Endothelial cell of umbilical vein (primary cell): ENCODE data around the gene CBLIF. TPM values are rescaled to one million over a fixed set of nuclear protein-coding genes. Genes with fewer than 3 reads are reported as not detected.
"Not testable (repeated sequence)": the region's sequence is repeated elsewhere in the genome, so short reads cannot be mapped to it uniquely, and the experiment has no call there.

Experiments
- BruUV-seq: library from RNA; stranded (reverse); fragments of 400-500 nt; replicated peaks from 2 replicates; lab custom pipeline; 2021; lab: Mats Ljungman, UMichigan
- CTCF ChIA-PET: fragments of 300-600, 350-600 bp; sonication (Branson Sonifier 250); formaldehyde crosslinking; loops from one replicate; lab custom pipeline; 2021; ENCODE audit warnings: antibody characterized with exemption, inconsistent platforms; lab: Charles Lee
- POLR2A ChIA-PET: fragments of 300-600, 350-600 bp; sonication (Branson Sonifier 250); formaldehyde crosslinking; loops from one replicate; lab custom pipeline; 2021; ENCODE audit warnings: antibody characterized with exemption, inconsistent platforms; lab: Charles Lee
- DNase-seq: peaks from one replicate; pipeline ENCODE4 v3.0.0-alpha.2; 2011; ENCODE audit warnings: low read depth, low spot score
- FAIRE-seq: peaks from 2 replicates; lab custom pipeline; 2011; peaks lifted over from hg19 to GRCh38; lab: Jason Lieb, UNC
- H2AFZ ChIP-seq: 2 replicates; pipeline ENCODE4 v1.6.0; 2012; ENCODE audit warnings: low read depth, low read length, control low read depth, inconsistent platforms
- H3K27ac ChIP-seq: 2 replicates; pipeline ENCODE4 v1.5.1; 2011; ENCODE audit warnings: low read depth, mild to moderate bottlenecking, control low read depth, low read length, moderate library complexity; ENCODE audit not compliant: insufficient read depth
- H3K27me3 ChIP-seq, 2 experiments: 2 replicates each; pipeline versions ENCODE4 v1.6.0 to v1.6.1; 2011; ENCODE audit warnings: low read length in 2 of 2, mixed read lengths in 1 of 2; ENCODE audit not compliant: control insufficient read depth in 2 of 2, insufficient read depth in 2 of 2
- H3K36me3 ChIP-seq, 2 experiments: 2 replicates in 1 of 2; 3 replicates in 1 of 2; pipeline ENCODE4 v1.5.1; 2011; ENCODE audit warnings: low read length in 2 of 2, mild to moderate bottlenecking in 1 of 2, moderate library complexity in 1 of 2; ENCODE audit not compliant: control insufficient read depth in 2 of 2, insufficient read depth in 2 of 2; ENCODE audit errors: extremely low read depth in 1 of 2
- H3K4me1 ChIP-seq: 3 replicates; pipeline ENCODE4 v1.5.1; 2011; ENCODE audit warnings: mild to moderate bottlenecking, low read length; ENCODE audit not compliant: control insufficient read depth, insufficient read depth; ENCODE audit errors: extremely low read depth
- H3K4me2 ChIP-seq: 2 replicates; pipeline ENCODE4 v1.6.1; 2011; ENCODE audit warnings: low read length, control low read depth, mixed read lengths; ENCODE audit not compliant: insufficient read depth
- H3K4me3 ChIP-seq, 3 experiments: fragments of 200-600 bp in 1 of 3; sonication (generic), shearing (Covaris generic) in 1 of 3; replicated peaks in 1 of 3; 2 replicates each; pipeline ENCODE4 v1.5.1; 2011 to 2016; ENCODE audit warnings: control low read depth in 3 of 3, low read length in 3 of 3, mild to moderate bottlenecking in 2 of 3, inconsistent platforms in 1 of 3, low read depth in 1 of 3, moderate library complexity in 1 of 3; ENCODE audit not compliant: insufficient read depth in 1 of 3
- H3K79me2 ChIP-seq: 2 replicates; pipeline ENCODE4 v1.6.0; 2012; ENCODE audit warnings: low read length, inconsistent platforms; ENCODE audit not compliant: control insufficient read depth, insufficient read depth
- H3K9ac ChIP-seq: replicated peaks from 2 replicates; pipeline ENCODE3; 2011; ENCODE audit warnings: low read length, control low read depth; ENCODE audit not compliant: insufficient read depth; ENCODE audit errors: extremely low read depth
- H3K9me1 ChIP-seq: replicated peaks from 3 replicates; pipeline ENCODE4 v1.6.0; 2011; ENCODE audit warnings: mild to moderate bottlenecking, low read length; ENCODE audit not compliant: control insufficient read depth, insufficient read depth; ENCODE audit errors: extremely low read depth
- H3K9me3 ChIP-seq: replicated peaks from 2 replicates; pipeline ENCODE4 v1.5.1; 2012; ENCODE audit warnings: low read length, inconsistent platforms; ENCODE audit not compliant: control insufficient read depth, insufficient read depth
- H4K20me1 ChIP-seq: replicated peaks from 2 replicates; pipeline ENCODE3; 2011; ENCODE audit warnings: mild to moderate bottlenecking, low read length; ENCODE audit not compliant: control insufficient read depth, insufficient read depth; ENCODE audit errors: extremely low read depth
- CTCF ChIP-seq, 2 donors: IDR thresholded peaks; 1 replicate in 1 of 2; 2 replicates in 1 of 2; pipeline ENCODE4 v1.5.1; 2011; ENCODE audit warnings: low read length in 2 of 2, mild to moderate bottlenecking in 2 of 2, moderate library complexity in 2 of 2, control low read depth in 1 of 2, inconsistent platforms in 1 of 2, low read depth in 1 of 2; ENCODE audit not compliant: insufficient read depth in 1 of 2; ENCODE audit errors: extremely low read depth in 1 of 2
- EZH2 ChIP-seq: IDR thresholded peaks from 2 replicates; pipeline ENCODE4 v1.6.1; 2012; ENCODE audit warnings: borderline replicate concordance, low read depth, mild to moderate bottlenecking, moderate library complexity, low read length, inconsistent platforms; ENCODE audit not compliant: severe bottlenecking
- GATA2 ChIP-seq: IDR thresholded peaks from 2 replicates; pipeline ENCODE4 v1.7.0; 2011; ENCODE audit warnings: low read depth, mild to moderate bottlenecking, moderate library complexity, mixed read lengths, low read length; ENCODE audit not compliant: insufficient read length, insufficient read depth
- JUN ChIP-seq: IDR thresholded peaks from 2 replicates; pipeline ENCODE4 v1.6.1; 2011; ENCODE audit warnings: borderline replicate concordance, low read depth; ENCODE audit not compliant: insufficient read length, insufficient read depth
- dilution Hi-C: fragments of 300-500 bp; cut with MboI; formaldehyde crosslinking; loops from one replicate; pipeline ENCODE4 v1.15.0; 2019; ENCODE audit warnings: low sequenced_read_pairs; ENCODE audit not compliant: extremely low pct_ligation_motif_present
- intact Hi-C: fragments of 100-400 bp; cut with micrococcal nuclease; formaldehyde crosslinking; loops from one replicate; pipeline ENCODE4 v1.10.0; 2022
- polyA plus RNA-seq, 4 experiments: library from polyadenylated mRNA; depleted of rRNA in 3 of 4; stranded (reverse) in 3 of 4; unstranded in 1 of 4; fragments of >200 nt; gene quantifications; 2 replicates each; pipeline versions ENCODE4 v1.2.1 to v1.2.3, GENCODE V29; 2011 to 2012; ENCODE audit warnings: missing spikeins in 1 of 4
- total RNA-seq: library from RNA; stranded (reverse); gene quantifications from 2 replicates; pipeline ENCODE4 v1.2.3, GENCODE V29; 2021

CBLIF gene
- total and polyA plus RNA-seq, 2 donors (not counting 3 experiments of a cell fraction or from before 2014, with no cell fraction given) = not detected

GRCh38 chr11:59816434-59816833 lies 28.9 kb downstream of the CBLIF start:
- FAIRE-seq, H3K4me1 ChIP-seq, H3K9me3 ChIP-seq, H3K9me1 ChIP-seq, intact Hi-C loops, POLR2A ChIA-PET, H2AFZ ChIP-seq, H3K9ac ChIP-seq, H3K27me3 ChIP-seq, H4K20me1 ChIP-seq, H3K79me2 ChIP-seq, H3K4me3 ChIP-seq, H3K4me2 ChIP-seq, H3K27ac ChIP-seq, H3K36me3 ChIP-seq, BruUV-seq, DNase-seq, dilution Hi-C loops: not testable (repeated sequence)
- CTCF ChIA-PET = interaction anchor here (3.3 kb wide), 1 partner anchor 103 kb away, joined by 11 read pairs; no protein-coding TSS in a partner anchor

GRCh38 chr11:59815754-59816153 lies 29.5 kb downstream of the CBLIF start:
- POLR2A ChIA-PET = no interaction called here
- H3K36me3 ChIP-seq = no peaks in the 10 kb centered on the region
- H3K27ac ChIP-seq = no peak overlapping the region
- dilution Hi-C loops (no loop called here), intact Hi-C loops (no loop called here)
- FAIRE-seq (no peak), DNase-seq (no peak)
- no TSS peak for BruUV-seq
- H3K4me3 ChIP-seq = no peak overlapping the region
- no peak overlapping the region for H2AFZ ChIP-seq
- H4K20me1 ChIP-seq = no peaks in the 10 kb centered on the region
- CTCF ChIA-PET = interaction anchor here (1.0 to 3.3 kb wide), 4 partner anchors 9 to 104 kb away, joined by 3 to 11 read pairs (median 4); no protein-coding TSS in a partner anchor
- H3K79me2 ChIP-seq = no peaks in the 10 kb centered on the region
- no peaks in the 10 kb centered on the region for H3K9me1 ChIP-seq
- H3K4me1 ChIP-seq = peaks cover 3% of the 10 kb centered on the region
- no peaks in the 10 kb centered on the region for H3K9me3 ChIP-seq
- H3K9ac ChIP-seq = no peak overlapping the region
- H3K27me3 ChIP-seq = no peaks in the 10 kb centered on the region
- H3K4me2 ChIP-seq = no peak overlapping the region
- TF ChIP-seq GATA2 (no peak), JUN (no peak), EZH2 (no peak), CTCF (IDR thresholded peaks at IDR 0.05; ENCODE audit: extremely low read depth in 1 of 2, insufficient read depth in 1 of 2, low read depth in 1 of 2, low read length in 2 of 2) (no peak)
